Mesenchymal stem cell (in vitro differentiated cells and primary cell): Measurements from ENCODE around the gene GLI3.
A peak's percentile ranks its signal among the peaks of the same experiment; 100 is the strongest.

Experiments used
- DNase-seq: peaks from one replicate; pipeline ENCODE4 v3.0.0-alpha.2; 2013
- H2AFZ ChIP-seq: one replicate; pipeline ENCODE4 v1.6.1; 2013; ENCODE audit warnings: low read depth, mild to moderate bottlenecking, control low read depth, inconsistent platforms, low read length, moderate library complexity
- H2AK5ac ChIP-seq: 2 replicates; pipeline ENCODE4 v1.6.1; 2013; ENCODE audit warnings: low read length, moderate library complexity, mild to moderate bottlenecking, inconsistent platforms; ENCODE audit not compliant: severe bottlenecking
- H2BK120ac ChIP-seq: one replicate; pipeline ENCODE4 v1.6.1; 2013; ENCODE audit warnings: low read depth, mild to moderate bottlenecking, inconsistent platforms, low read length, moderate library complexity
- H2BK12ac ChIP-seq, 2 experiments: one replicate each; pipeline ENCODE4 v1.6.1; 2013; ENCODE audit warnings: inconsistent platforms in 2 of 2, low read length in 2 of 2, mild to moderate bottlenecking in 2 of 2, moderate library complexity in 2 of 2, control low read depth in 1 of 2
- H2BK15ac ChIP-seq: one replicate; pipeline ENCODE4 v1.6.1; 2013; ENCODE audit warnings: mild to moderate bottlenecking, low read depth, inconsistent platforms; ENCODE audit not compliant: poor library complexity, severe bottlenecking
- H2BK5ac ChIP-seq: 2 replicates; pipeline ENCODE4 v1.6.1; 2013; ENCODE audit warnings: low read depth, mild to moderate bottlenecking, low read length, control low read depth, inconsistent platforms; ENCODE audit not compliant: poor library complexity, severe bottlenecking
- H3K14ac ChIP-seq, 2 experiments: one replicate each; pipeline ENCODE4 v1.6.1; 2013; ENCODE audit warnings: inconsistent platforms in 2 of 2, low read length in 2 of 2, control low read depth in 1 of 2, mild to moderate bottlenecking in 1 of 2, moderate library complexity in 1 of 2
- H3K18ac ChIP-seq, 2 experiments: one replicate each; pipeline ENCODE4 v1.6.1; 2013; ENCODE audit warnings: inconsistent platforms in 2 of 2, low read length in 2 of 2, control low read depth in 1 of 2, low read depth in 1 of 2, mild to moderate bottlenecking in 1 of 2
- H3K23ac ChIP-seq, 2 experiments: one replicate each; pipeline ENCODE4 v1.6.1; 2013; ENCODE audit warnings: inconsistent platforms in 2 of 2, low read length in 2 of 2, mild to moderate bottlenecking in 2 of 2, moderate library complexity in 2 of 2, control low read depth in 1 of 2
- H3K27ac ChIP-seq: 2 replicates; pipeline ENCODE4 v1.5.1; 2013; ENCODE audit warnings: mild to moderate bottlenecking, moderate library complexity, low read length, control low read depth, inconsistent platforms; ENCODE audit not compliant: poor library complexity, severe bottlenecking
- H3K27me3 ChIP-seq, 2 experiments: 2 replicates each; pipeline versions ENCODE4 v1.6.1 to v1.7.0; 2013; ENCODE audit warnings: low read length in 2 of 2, mild to moderate bottlenecking in 2 of 2, moderate library complexity in 2 of 2, control low read depth in 1 of 2, inconsistent platforms in 1 of 2; ENCODE audit not compliant: control insufficient read depth in 1 of 2, insufficient read depth in 1 of 2
- H3K36me3 ChIP-seq, 2 experiments: 2 replicates each; pipeline versions ENCODE4 v1.6.1 to v1.7.0; 2013; ENCODE audit warnings: low read length in 2 of 2, control low read depth in 1 of 2, inconsistent platforms in 1 of 2, low read depth in 1 of 2, mild to moderate bottlenecking in 1 of 2; ENCODE audit not compliant: insufficient read depth in 2 of 2, control insufficient read depth in 1 of 2
- H3K4ac ChIP-seq, 2 experiments: one replicate each; pipeline ENCODE4 v1.6.1; 2013; ENCODE audit warnings: inconsistent platforms in 2 of 2, low read length in 2 of 2, mild to moderate bottlenecking in 2 of 2, moderate library complexity in 2 of 2, control low read depth in 1 of 2, low read depth in 1 of 2
- H3K4me1 ChIP-seq: 2 replicates; pipeline ENCODE4 v1.6.1; 2013; ENCODE audit warnings: low read depth, low read length, control low read depth; ENCODE audit not compliant: control insufficient read depth, insufficient read depth
- H3K4me2 ChIP-seq: 2 replicates; pipeline ENCODE4 v1.6.1; 2013; ENCODE audit warnings: low read length, mild to moderate bottlenecking, inconsistent platforms; ENCODE audit not compliant: poor library complexity, severe bottlenecking
- H3K4me3 ChIP-seq, 2 experiments: 2 replicates each; pipeline versions ENCODE4 v1.5.1 to v1.7.0; 2013; ENCODE audit warnings: low read length in 2 of 2, mild to moderate bottlenecking in 2 of 2, control low read depth in 1 of 2, low read depth in 1 of 2; ENCODE audit not compliant: insufficient read depth in 1 of 2
- H3K79me1 ChIP-seq: replicated peaks from 2 replicates; pipeline ENCODE4 v1.6.1; 2013; ENCODE audit warnings: mild to moderate bottlenecking, control low read depth, low read length, inconsistent platforms; ENCODE audit not compliant: poor library complexity, severe bottlenecking
- H3K9ac ChIP-seq: 2 replicates; pipeline ENCODE4 v1.7.0; 2013; ENCODE audit warnings: mild to moderate bottlenecking, low read length, moderate library complexity
- H3K9me3 ChIP-seq: 2 replicates; pipeline ENCODE4 v1.7.0; 2013; ENCODE audit warnings: mild to moderate bottlenecking, low read length; ENCODE audit not compliant: control insufficient read depth
- H4K8ac ChIP-seq: one replicate; pipeline ENCODE4 v1.6.1; 2013; ENCODE audit warnings: inconsistent platforms, mild to moderate bottlenecking, low read length, moderate library complexity
- H4K91ac ChIP-seq: one replicate; pipeline ENCODE4 v1.6.1; 2013; ENCODE audit warnings: mild to moderate bottlenecking, low read length, inconsistent platforms
- whole genome bisulfite sequencing: methylation state at CpG from one replicate; pipeline ENCODE4 v1.1.7; 2013; ENCODE audit warnings: mixed read lengths; 5-methylcytosine and 5-hydroxymethylcytosine counted together

Gene GLI3

DNA sequence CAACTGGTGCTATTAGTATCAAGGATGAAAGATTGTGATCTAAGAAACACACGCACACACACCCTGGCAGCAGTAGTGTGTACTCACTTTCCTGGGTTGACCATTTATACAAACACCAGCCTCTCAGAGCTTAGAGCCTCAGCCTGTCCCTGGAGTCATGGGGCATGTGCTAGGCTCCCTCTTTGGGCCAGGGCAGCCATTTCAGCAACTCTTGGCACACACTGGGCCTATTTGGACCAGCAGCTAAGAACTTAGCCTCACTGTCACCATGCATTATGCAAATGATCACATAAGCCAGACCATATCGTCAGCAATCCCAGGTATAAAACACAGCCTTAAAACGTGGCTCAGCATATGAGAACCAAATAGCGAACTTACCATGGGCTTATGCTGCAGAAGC lies 51.3 kb downstream of the GLI3 start:
- no peak overlapping the region for H3K9ac ChIP-seq
- no peak overlapping the region for H3K18ac ChIP-seq
- H3K79me1 ChIP-seq = peaks cover 12% of the 10 kb centered on the region
- no peaks in the 10 kb centered on the region for H3K27me3 ChIP-seq
- no peak overlapping the region for H3K14ac ChIP-seq
- no peak overlapping the region for H4K8ac ChIP-seq
- H2BK15ac ChIP-seq = no peak overlapping the region
- DNase-seq = no peak
- H3K23ac ChIP-seq = no peak overlapping the region
- H3K27ac ChIP-seq = no peak overlapping the region
- H2BK12ac ChIP-seq = no peak overlapping the region
- no peak overlapping the region for H2BK5ac ChIP-seq
- H2AFZ ChIP-seq = no peak overlapping the region
- WGBS = 87% methylated on average over 4 of the region's 4 CpGs
- no peak overlapping the region for H3K4me3 ChIP-seq
- no peak overlapping the region for H3K4ac ChIP-seq
- H2BK120ac ChIP-seq = no peak overlapping the region
- no peaks in the 10 kb centered on the region for H3K36me3 ChIP-seq
- H3K4me1 ChIP-seq = peaks cover 6% of the 10 kb centered on the region
- no peak overlapping the region for H4K91ac ChIP-seq
- no peaks in the 10 kb centered on the region for H3K9me3 ChIP-seq
- no peak overlapping the region for H3K4me2 ChIP-seq
- H2AK5ac ChIP-seq = no peak overlapping the region

DNA sequence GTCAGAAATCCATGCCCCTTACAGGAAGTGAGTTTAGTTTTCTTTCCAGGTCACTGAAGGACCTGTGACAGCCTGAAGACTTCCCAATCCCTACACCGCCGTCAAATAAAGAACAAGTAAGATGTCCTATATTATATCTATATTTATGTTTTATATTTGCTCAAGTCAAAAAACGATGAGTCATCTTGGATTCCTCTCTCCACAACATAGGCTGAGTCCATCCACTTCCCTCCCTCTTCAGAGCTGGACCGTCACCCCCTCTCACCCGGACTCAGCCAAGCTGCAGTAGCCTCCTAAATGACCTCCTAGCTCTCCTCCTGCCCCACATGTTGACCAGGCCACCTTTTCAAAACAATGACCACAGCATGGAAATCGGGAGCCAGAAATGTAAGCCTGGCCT lies 53.5 kb downstream of the GLI3 start:
- H3K23ac ChIP-seq = no peak overlapping the region

GRCh38 chr7:42181566-42181965 lies 55.4 kb downstream of the GLI3 start:
- Histone ChIP-seq H2AK5ac (no peak overlapping the region), H2AFZ (no peak overlapping the region), H3K18ac (no peak overlapping the region), H3K4me3 (no peak overlapping the region), H3K23ac (no peak overlapping the region), H3K27me3 (no peaks in the 10 kb centered on the region), H3K4me2 (no peak overlapping the region), H3K36me3 (peaks cover 3 to 29% of the 10 kb centered on the region in 2 experiments), H3K4me1 (peaks cover 6% of the 10 kb centered on the region), H3K27ac (no peak overlapping the region), H4K8ac (no peak overlapping the region), H2BK120ac (no peak overlapping the region), H2BK15ac (no peak overlapping the region), H2BK5ac (no peak overlapping the region), H3K9me3 (no peaks in the 10 kb centered on the region), H3K9ac (no peak overlapping the region), H3K4ac (no peak overlapping the region), H2BK12ac (no peak overlapping the region), H3K79me1 (peaks cover 16% of the 10 kb centered on the region), H4K91ac (no peak overlapping the region), H3K14ac (no peak overlapping the region)
- 82% methylated on average over 3 of the region's 4 CpGs for WGBS
- DNase-seq = no peak

More for the DNA sequence above, 53.5 kb downstream of the GLI3 start:
- H2AK5ac ChIP-seq = no peak overlapping the region
- no peak overlapping the region for H3K14ac ChIP-seq
- DNase-seq = no peak
- no peaks in the 10 kb centered on the region for H3K27me3 ChIP-seq
- no peak overlapping the region for H2AFZ ChIP-seq
- no peak overlapping the region for H2BK5ac ChIP-seq
- no peaks in the 10 kb centered on the region for H3K9me3 ChIP-seq
- H3K36me3 ChIP-seq = peaks cover 3 to 22% of the 10 kb centered on the region in 2 experiments
- H3K4me1 ChIP-seq = peaks cover 6% of the 10 kb centered on the region
- WGBS = 86% methylated on average over 4 of the region's 6 CpGs
- no peak overlapping the region for H2BK120ac ChIP-seq
- H3K9ac ChIP-seq = no peak overlapping the region
- H3K18ac ChIP-seq = no peak overlapping the region
- H4K91ac ChIP-seq = no peak overlapping the region
- no peak overlapping the region for H2BK15ac ChIP-seq
- no peak overlapping the region for H3K4me2 ChIP-seq
- peaks cover 14% of the 10 kb centered on the region for H3K79me1 ChIP-seq
- H2BK12ac ChIP-seq = no peak overlapping the region
- no peak overlapping the region for H4K8ac ChIP-seq
- no peak overlapping the region for H3K27ac ChIP-seq
- no peak overlapping the region for H3K4me3 ChIP-seq
- no peak overlapping the region for H3K4ac ChIP-seq

DNA sequence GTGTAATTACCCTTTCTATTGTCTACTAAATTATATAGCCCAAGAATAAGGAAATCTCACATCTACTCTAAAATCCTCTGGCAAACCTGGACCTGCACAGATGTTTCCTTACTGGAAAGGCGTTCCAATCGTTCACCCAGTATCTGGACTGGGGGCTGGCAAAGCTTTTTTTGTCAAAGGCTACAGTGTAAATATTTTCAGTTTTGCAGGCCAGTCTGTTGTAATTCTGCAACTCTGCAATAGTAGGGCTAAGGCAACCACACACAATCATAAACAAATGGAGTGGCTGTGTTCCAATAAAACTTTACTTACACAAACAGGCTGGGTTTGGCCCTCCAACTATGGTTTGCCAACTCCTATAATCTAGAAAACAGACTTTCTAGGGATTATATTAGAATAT lies 56.2 kb downstream of the GLI3 start:
- no peak overlapping the region for H2BK5ac ChIP-seq
- no peak overlapping the region for H2BK12ac ChIP-seq
- 100% methylated on average over 2 of the region's 2 CpGs for whole genome bisulfite sequencing
- no peak overlapping the region for H3K23ac ChIP-seq
- H2BK120ac ChIP-seq = no peak overlapping the region
- H2BK15ac ChIP-seq = no peak overlapping the region
- H3K18ac ChIP-seq = no peak overlapping the region
- H3K79me1 ChIP-seq = peaks cover 18% of the 10 kb centered on the region
- no peak overlapping the region for H2AFZ ChIP-seq
- no peaks in the 10 kb centered on the region for H3K27me3 ChIP-seq
- H3K4me2 ChIP-seq = no peak overlapping the region
- no peaks in the 10 kb centered on the region for H3K9me3 ChIP-seq
- no peak overlapping the region for H3K27ac ChIP-seq
- H3K9ac ChIP-seq = no peak overlapping the region
- H3K36me3 ChIP-seq = peaks cover 3 to 29% of the 10 kb centered on the region in 2 experiments
- peak; percentile 29 for DNase-seq
- no peak overlapping the region for H3K14ac ChIP-seq
- H3K4me1 ChIP-seq = peaks cover 6% of the 10 kb centered on the region
- H3K4me3 ChIP-seq = no peak overlapping the region
- no peak overlapping the region for H4K8ac ChIP-seq
- no peak overlapping the region for H4K91ac ChIP-seq
- H3K4ac ChIP-seq = no peak overlapping the region
- no peak overlapping the region for H2AK5ac ChIP-seq
